HEK293 (cell line): Measurements from ENCODE around the gene ANKRD40CL.
A peak's percentile ranks its signal among the peaks of the same experiment; 100 is the strongest.

Experiments used
- CTCF ChIA-PET: fragments of 350-600 bp; formaldehyde crosslinking; extraction: SDS; loops from one replicate; lab custom pipeline; 2021; ENCODE audit warnings: antibody characterized with exemption; lab: Yijun Ruan, JAX
- POLR2A ChIA-PET: fragments of 300-600 bp; formaldehyde crosslinking; extraction: SDS; loops from one replicate; lab custom pipeline; 2020; ENCODE audit warnings: antibody characterized with exemption, inconsistent platforms; lab: Yijun Ruan, JAX
- H3K27ac ChIP-seq: fragments of 200-500 bp; sonication (Bioruptor generic); 2 replicates; pipeline ENCODE4 v1.5.1; 2014; ENCODE audit warnings: low read depth, low read length, control low read depth, inconsistent platforms; ENCODE audit errors: extremely low read depth
- H3K36me3 ChIP-seq, 2 experiments: fragments of 200-500 bp in 1 of 2; sonication (Bioruptor generic) in 1 of 2; 1 replicate in 1 of 2; 2 replicates in 1 of 2; pipeline ENCODE4 v1.5.1; 2014 to 2017; ENCODE audit warnings: inconsistent platforms in 2 of 2, low read length in 2 of 2; ENCODE audit not compliant: control insufficient read depth in 2 of 2, insufficient read depth in 1 of 2
- H3K4me1 ChIP-seq: fragments of 200-500 bp; sonication (Bioruptor generic); 2 replicates; pipeline ENCODE4 v1.5.1; 2014; ENCODE audit warnings: mild to moderate bottlenecking, low read length, inconsistent platforms; ENCODE audit not compliant: control insufficient read depth, insufficient read depth
- H3K4me3 ChIP-seq: 2 replicates; pipeline ENCODE4 v1.5.1; 2011; ENCODE audit warnings: low read depth, mild to moderate bottlenecking, control low read depth, low read length, moderate library complexity
- H3K9me3 ChIP-seq: fragments of 200-500 bp; sonication (Bioruptor generic); 2 replicates; pipeline ENCODE4 v1.5.1; 2014; ENCODE audit warnings: low read depth, low read length, inconsistent platforms; ENCODE audit not compliant: control insufficient read depth, insufficient read depth
- EGR2 ChIP-seq: fragments of 450-650 bp; formaldehyde crosslinking; IDR thresholded peaks from 2 replicates; pipeline ENCODE4 v1.5.1; 2016; ENCODE audit warnings: low read depth, missing biosample characterization, missing genetic modification characterization
- IKZF3 ChIP-seq: fragments of 450-650 bp; IDR thresholded peaks from 2 replicates; pipeline ENCODE4 v1.5.0; 2018; ENCODE audit warnings: missing biosample characterization, mild to moderate bottlenecking, missing genetic modification characterization, moderate library complexity
- PATZ1 ChIP-seq: fragments of 450-650 bp; formaldehyde crosslinking; IDR thresholded peaks from 2 replicates; pipeline ENCODE4 v1.5.1; 2016; ENCODE audit warnings: missing biosample characterization, missing genetic modification characterization
- PRDM1 ChIP-seq: fragments of 450-650 bp; formaldehyde crosslinking; IDR thresholded peaks from 2 replicates; pipeline ENCODE4; 2016; ENCODE audit warnings: missing biosample characterization, missing genetic modification characterization
- SCRT2 ChIP-seq: fragments of 450-650 bp; formaldehyde crosslinking; IDR thresholded peaks from 2 replicates; pipeline ENCODE4 v1.5.1; 2016; ENCODE audit warnings: missing biosample characterization, missing genetic modification characterization
- SP3 ChIP-seq: fragments of 450-650 bp; formaldehyde crosslinking; IDR thresholded peaks from 2 replicates; pipeline ENCODE4 v1.5.1; 2016; ENCODE audit warnings: missing biosample characterization, missing genetic modification characterization
- ZNF114 ChIP-seq: fragments of 450-650 bp; formaldehyde crosslinking; IDR thresholded peaks from 2 replicates; pipeline ENCODE4 v1.5.0; 2017; ENCODE audit warnings: missing biosample characterization, missing genetic modification characterization
- ZNF121 ChIP-seq: fragments of 450-650 bp; formaldehyde crosslinking; IDR thresholded peaks from 2 replicates; pipeline ENCODE4 v1.5.1; 2016; ENCODE audit warnings: missing biosample characterization, missing genetic modification characterization
- ZNF184 ChIP-seq: fragments of 450-650 bp; IDR thresholded peaks from 2 replicates; pipeline ENCODE4 v1.5.1; 2018; ENCODE audit warnings: missing biosample characterization, mild to moderate bottlenecking, missing genetic modification characterization
- ZNF26 ChIP-seq: fragments of 450-650 bp; formaldehyde crosslinking; IDR thresholded peaks from 2 replicates; pipeline ENCODE4 v1.5.1; 2016; ENCODE audit warnings: missing biosample characterization, missing genetic modification characterization
- ZNF341 ChIP-seq: fragments of 450-650 bp; formaldehyde crosslinking; IDR thresholded peaks from 2 replicates; pipeline ENCODE4; 2016; ENCODE audit warnings: low read depth, missing biosample characterization, missing genetic modification characterization
- ZNF350 ChIP-seq: fragments of 450-650 bp; formaldehyde crosslinking; IDR thresholded peaks from 2 replicates; pipeline ENCODE4 v1.5.0; 2017; ENCODE audit warnings: missing biosample characterization, mild to moderate bottlenecking, missing genetic modification characterization
- ZNF610 ChIP-seq: fragments of 450-650 bp; formaldehyde crosslinking; IDR thresholded peaks from 2 replicates; pipeline ENCODE4 v1.5.1; 2016; ENCODE audit warnings: missing biosample characterization, missing genetic modification characterization, borderline replicate concordance
- ZNF747 ChIP-seq: fragments of 450-650 bp; formaldehyde crosslinking; IDR thresholded peaks from 2 replicates; pipeline ENCODE4 v1.5.1; 2016; ENCODE audit warnings: missing biosample characterization, missing genetic modification characterization
- ZNF785 ChIP-seq: fragments of 450-650 bp; formaldehyde crosslinking; IDR thresholded peaks from 2 replicates; pipeline ENCODE4 v1.5.1; 2016; ENCODE audit warnings: missing biosample characterization, missing genetic modification characterization

The ANKRD40CL gene

GRCh38 chr17:50764734-50765149 is 2.6 kb downstream of the ANKRD40CL start:
- TF ChIP-seq ZNF785 (tag by site-specific recombination): no peak
- no peaks in the 10 kb centered on the region for H3K9me3 ChIP-seq
- CTCF ChIA-PET: interaction anchor here (1.3 to 3.3 kb wide), 2 partner anchors 19 to 77 kb away, joined by 3 to 20 read pairs; no protein-coding TSS in a partner anchor
- H3K4me3 ChIP-seq: no peak overlapping the region
- peaks cover 8% of the 10 kb centered on the region for H3K4me1 ChIP-seq
- H3K36me3 ChIP-seq: no peaks in the 10 kb centered on the region
- H3K27ac ChIP-seq: no peak overlapping the region
- POLR2A ChIA-PET: no interaction called here

- no peak overlapping the region for H3K4me3 ChIP-seq
- peaks cover 8% of the 10 kb centered on the region for H3K4me1 ChIP-seq
- POLR2A ChIA-PET: interaction anchor here (1.9 kb wide), 1 partner anchor 103 kb away, joined by 8 read pairs; the partner anchor contains the start of gene TOB1
- CTCF ChIA-PET: interaction anchor here (0.6 to 3.3 kb wide), 5 partner anchors 20 to 127 kb away, joined by 3 to 20 read pairs (median 3); no protein-coding TSS in a partner anchor
- no peak overlapping the region for H3K27ac ChIP-seq
- H3K9me3 ChIP-seq: no peaks in the 10 kb centered on the region
- H3K36me3 ChIP-seq: no peaks in the 10 kb centered on the region
- TF ChIP-seq ZNF341 (tag by site-specific recombination): 0 out of 2 replicates have a peak, but pooled peaks have one; percentile 20
- 0 out of 2 replicates have a peak, but pooled peaks have one; percentile 14 for TF ChIP-seq IKZF3 (tag by site-specific recombination)
- TF ChIP-seq PRDM1 (tag by site-specific recombination): 0 out of 2 replicates have a peak, but pooled peaks have one; percentile 6
- no peak for TF ChIP-seq ZNF747
- TF ChIP-seq PATZ1 (tag by site-specific recombination): no peak
These were observed 3.4 kb downstream of the ANKRD40CL start for GRCh38 chr17:50763716-50764475.

- no peak overlapping the region for H3K4me3 ChIP-seq
- ChIA-PET CTCF (interaction anchor here (0.6 to 3.3 kb wide), 5 partner anchors 20 to 211 kb away, joined by 3 to 20 read pairs (median 5); no protein-coding TSS in a partner anchor), POLR2A (interaction anchor here (0.5 to 1.9 kb wide), 3 partner anchors 40 to 104 kb away, joined by 4 to 8 read pairs (median 5); partner anchors contain the start of genes LUC7L3 and TOB1)
- no peak overlapping the region for H3K27ac ChIP-seq
- no peak for TF ChIP-seq ZNF747
- TF ChIP-seq ZNF350 (tag by site-specific recombination): no peak
- TF ChIP-seq ZNF121 (tag by site-specific recombination): peak; percentile 75
- peak; percentile 95 for TF ChIP-seq ZNF184
- TF ChIP-seq SCRT2 (tag by site-specific recombination): peak; percentile 46
- TF ChIP-seq SP3 (tag by site-specific recombination): no peak
- TF ChIP-seq ZNF610 (tag by site-specific recombination): no peak
- no peak for TF ChIP-seq ZNF26 (tag by site-specific recombination)
- no peak for TF ChIP-seq ZNF114
- TF ChIP-seq EGR2 (tag by site-specific recombination): no peak
- H3K9me3 ChIP-seq: no peaks in the 10 kb centered on the region
- no peaks in the 10 kb centered on the region for H3K36me3 ChIP-seq
- peaks cover 8% of the 10 kb centered on the region for H3K4me1 ChIP-seq
These were observed 5.1 kb downstream of the ANKRD40CL start for GRCh38 chr17:50762177-50762576.
